HepG2 (cell line): ENCODE measurements around the gene NANOGP8. TPM values are rescaled to one million over a fixed set of nuclear protein-coding genes. Genes with fewer than 3 reads are reported as not detected.

ENCODE experiments used
- ATAC-seq: fragments of 200-7000 bp; cut with Tn5 transposase; 3 replicates; pipeline ENCODE4 v1.9.1; 2020; ENCODE audit warnings: mild to moderate bottlenecking, moderate library complexity
- BruUV-seq: library from RNA; stranded (reverse); fragments of 400-500 nt; replicated peaks from 2 replicates; lab custom pipeline; 2021; lab: Mats Ljungman, UMichigan
- CTCF ChIA-PET: fragments of 300-600 bp; formaldehyde crosslinking; extraction: SDS; loops from one replicate; lab custom pipeline; 2021; ENCODE audit warnings: low total read pairs, inconsistent platforms, low intra/inter-chr PET ratio; lab: Yijun Ruan, JAX
- POLR2A ChIA-PET: fragments of 350-600 bp; sonication (Branson Sonifier 250); formaldehyde crosslinking; loops from one replicate; lab custom pipeline; 2020; ENCODE audit warnings: antibody characterized with exemption, inconsistent platforms; lab: Yijun Ruan, JAX
- DNase-seq: peaks from one replicate; pipeline ENCODE4 v3.0.0-alpha.2; 2015; ENCODE audit warnings: low spot score
- FAIRE-seq: peaks from 3 replicates; lab custom pipeline; 2011; peaks lifted over from hg19 to GRCh38; lab: Jason Lieb, UNC
- H2AFZ ChIP-seq: one replicate; pipeline ENCODE4 v1.6.1; 2011; ENCODE audit warnings: low read length, inconsistent platforms
- H3K27ac ChIP-seq: fragments of 300-600 bp; 3 replicates; pipeline ENCODE4 v1.8.0; 2011; ENCODE audit warnings: mixed run types, mild to moderate bottlenecking, mixed read lengths, low read length, inconsistent platforms; ENCODE audit not compliant: insufficient read depth; ENCODE audit errors: extremely low read length
- H3K27me3 ChIP-seq, 2 experiments: fragments of 200-600 bp in 1 of 2; 2 replicates in 1 of 2; 3 replicates in 1 of 2; pipeline versions ENCODE4 v1.6.0 to v1.8.0; 2011; ENCODE audit warnings: low read length in 2 of 2, mild to moderate bottlenecking in 2 of 2, moderate library complexity in 2 of 2, inconsistent platforms in 1 of 2; ENCODE audit not compliant: insufficient read depth in 2 of 2, control insufficient read depth in 1 of 2
- H3K36me3 ChIP-seq, 2 experiments: fragments of 200-600 bp in 1 of 2; replicated peaks in 1 of 2; 2 replicates in 1 of 2; 3 replicates in 1 of 2; pipeline versions ENCODE4 v1.5.1 to v1.8.0; 2011; ENCODE audit warnings: low read length in 2 of 2, inconsistent platforms in 1 of 2; ENCODE audit not compliant: insufficient read depth in 2 of 2, control insufficient read depth in 1 of 2
- H3K4me1 ChIP-seq: 2 replicates; pipeline ENCODE4 v1.5.1; 2012; ENCODE audit warnings: low read length, inconsistent platforms; ENCODE audit not compliant: insufficient read depth
- H3K4me2 ChIP-seq: 2 replicates; pipeline ENCODE4 v1.6.0; 2011; ENCODE audit warnings: low read depth, low read length, inconsistent platforms
- H3K4me3 ChIP-seq, 3 experiments: fragments of 200-600 bp in 1 of 3; sonication (generic), shearing (Covaris generic) in 1 of 3; replicated peaks in 1 of 3; 2 replicates each; pipeline ENCODE4 v1.5.1; 2011 to 2016; ENCODE audit warnings: low read length in 3 of 3, inconsistent platforms in 2 of 3, low read depth in 2 of 3, mild to moderate bottlenecking in 2 of 3, control low read depth in 1 of 3, mixed read lengths in 1 of 3; ENCODE audit not compliant: insufficient read depth in 1 of 3
- H3K79me2 ChIP-seq: one replicate; pipeline ENCODE4 v1.6.1; 2011; ENCODE audit warnings: low read length, inconsistent platforms; ENCODE audit not compliant: insufficient read depth
- H3K9ac ChIP-seq: 2 replicates; pipeline ENCODE4 v1.6.0; 2011; ENCODE audit warnings: mild to moderate bottlenecking, low read depth, low read length, inconsistent platforms; ENCODE audit not compliant: insufficient read depth
- H3K9me3 ChIP-seq: 2 replicates; pipeline ENCODE4 v1.5.1; 2012; ENCODE audit warnings: mild to moderate bottlenecking, low read length
- H4K20me1 ChIP-seq: 2 replicates; pipeline ENCODE4 v1.6.0; 2011; ENCODE audit warnings: inconsistent platforms, mild to moderate bottlenecking, low read length, moderate library complexity; ENCODE audit not compliant: insufficient read depth
- AHR ChIP-seq: IDR thresholded peaks from 2 replicates; pipeline ENCODE4 v1.6.1; 2018; ENCODE audit warnings: missing genetic modification reagents, missing compliant biosample characterization
- HOXA7 ChIP-seq: sonication (generic); formaldehyde crosslinking; IDR thresholded peaks from 2 replicates; pipeline ENCODE4 v1.8.1; 2022; ENCODE audit warnings: mild to moderate bottlenecking, missing genetic modification reagents, moderate library complexity
- IRX3 ChIP-seq: sonication (generic); formaldehyde crosslinking; IDR thresholded peaks from 2 replicates; pipeline ENCODE4 v1.8.1; 2023; ENCODE audit warnings: mild to moderate bottlenecking, low read depth, missing genetic modification reagents, borderline replicate concordance
- SATB2 ChIP-seq: sonication (generic); formaldehyde crosslinking; IDR thresholded peaks from 2 replicates; pipeline ENCODE4 v1.5.0; 2020; ENCODE audit warnings: missing genetic modification reagents
- SIN3A ChIP-seq: IDR thresholded peaks from 2 replicates; pipeline ENCODE4 v1.6.1; 2011; ENCODE audit warnings: low read depth, mild to moderate bottlenecking, control low read depth, low read length, borderline replicate concordance
- ZNF224 ChIP-seq: sonication (generic); formaldehyde crosslinking; IDR thresholded peaks from 2 replicates; pipeline ENCODE4 v1.5.0; 2020; ENCODE audit warnings: mild to moderate bottlenecking, missing genetic modification reagents
- ZNF558 ChIP-seq: sonication (generic); formaldehyde crosslinking; IDR thresholded peaks from 2 replicates; pipeline ENCODE4 v1.9.0; 2022; ENCODE audit warnings: mild to moderate bottlenecking, missing genetic modification reagents, borderline replicate concordance
- ZNF776 ChIP-seq: sonication (generic); formaldehyde crosslinking; IDR thresholded peaks from 2 replicates; pipeline ENCODE4 v1.4.0; 2020; ENCODE audit warnings: mild to moderate bottlenecking, missing genetic modification reagents
- ZSCAN31 ChIP-seq: sonication (generic); formaldehyde crosslinking; IDR thresholded peaks from 2 replicates; pipeline ENCODE4 v1.5.0; 2020; ENCODE audit warnings: low read depth, mild to moderate bottlenecking, missing genetic modification reagents
- ZZZ3 ChIP-seq: sonication (generic); formaldehyde crosslinking; IDR thresholded peaks from 2 replicates; pipeline ENCODE4 v1.4.0; 2020; ENCODE audit warnings: missing genetic modification reagents, mild to moderate bottlenecking, borderline replicate concordance
- WGBS: methylation state at CpG from one replicate; pipeline ENCODE4 v1.1.6; 2017; ENCODE audit warnings: low lambda C conversion rate; 5-methylcytosine and 5-hydroxymethylcytosine counted together
- in situ Hi-C: cut with HindIII; loops from 2 replicates; pipeline ENCODE4 v1.10.0; 2017; ENCODE audit warnings: low pct_unique_long_range_greater_than_20kb; ENCODE audit not compliant: extremely low pct_ligation_motif_present
- intact Hi-C: fragments of 100-400 bp; cut with micrococcal nuclease; formaldehyde crosslinking; loops from one replicate; pipeline ENCODE4 v1.10.0; 2022; ENCODE audit not compliant: unreplicated experiment
- polyA plus RNA-seq, 8 experiments: library from polyadenylated mRNA; depleted of rRNA in 3 of 8; stranded (reverse) in 7 of 8; unstranded in 1 of 8; fragments of >200 nt; fragmentation: Illumina TruSeq in 4 of 8; extraction: Trizol in 4 of 8; gene quantifications; 2 replicates each; pipeline versions ENCODE4 v1.2.1 to v1.2.3, GENCODE V29; 2011 to 2016; ENCODE audit warnings: low read depth in 4 of 8, missing spikeins in 1 of 8, mixed read lengths in 1 of 8; ENCODE audit not compliant: insufficient read depth in 1 of 8
- total RNA-seq, 5 experiments: library from RNA; depleted of rRNA; stranded (reverse); fragments of >200 nt; fragmentation: Illumina TruSeq; extraction: Trizol; gene quantifications; 2 replicates each; pipeline ENCODE4 v1.2.3, GENCODE V29; 2016; ENCODE audit warnings: low read depth in 1 of 5
- TF ChIP-seq, protein P1 (sequence below): sonication (generic); formaldehyde crosslinking; IDR thresholded peaks from 2 replicates; pipeline ENCODE4 v1.4.0; 2020; ENCODE audit warnings: mild to moderate bottlenecking, missing genetic modification reagents
- TF ChIP-seq, protein P2 (sequence below): sonication (generic); formaldehyde crosslinking; IDR thresholded peaks from 2 replicates; pipeline ENCODE4 v1.5.0; 2020; ENCODE audit warnings: missing genetic modification reagents, mild to moderate bottlenecking, borderline replicate concordance

The NANOGP8 gene
- total and polyA plus RNA-seq, 2 of the 13 experiments (the other 11 are each of a cell fraction or from before 2014, with no cell fraction given) = 0.27 TPM; not detected in 1

DNA sequence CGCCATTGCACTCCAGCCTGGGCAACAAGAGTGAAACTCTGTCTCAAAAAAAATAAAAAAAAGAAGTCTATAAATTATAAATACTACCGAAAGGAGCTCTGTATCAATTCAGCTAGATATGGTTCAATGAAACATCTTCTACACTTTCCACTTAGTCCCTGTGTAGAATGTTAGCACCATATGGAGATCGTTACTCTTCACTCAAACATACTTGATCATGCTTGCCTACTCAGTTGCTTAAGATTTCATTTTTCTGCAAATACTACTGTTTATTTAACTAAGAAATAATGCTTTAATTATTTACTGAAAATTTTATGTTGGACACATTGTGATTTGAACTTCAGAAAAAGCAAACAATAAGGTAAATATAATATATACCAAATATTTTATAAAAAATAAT is 17.1 kb upstream of the NANOGP8 start:
- Histone ChIP-seq H3K9ac (no peak overlapping the region), H4K20me1 (no peaks in the 10 kb centered on the region), H3K27ac (no peak overlapping the region), H3K36me3 (no peaks in the 10 kb centered on the region), H3K4me1 (0 out of 2 replicates have a peak, but pooled peaks cover 5% of the 10 kb centered on the region), H3K4me3 (no peak overlapping the region), H3K27me3 (no peaks in the 10 kb centered on the region), H2AFZ (no peak overlapping the region), H3K9me3 (no peaks in the 10 kb centered on the region), H3K4me2 (no peak overlapping the region), H3K79me2 (no peaks in the 10 kb centered on the region)
- POLR2A ChIA-PET = no interaction called here
- intact Hi-C loops (no loop called here), in situ Hi-C loops (no loop called here)
- FAIRE-seq = no peak
- ATAC-seq = no peak
- WGBS = 97% methylated on average over 3 of the region's 3 CpGs
- no peak for DNase-seq
- CTCF ChIA-PET = no interaction called here
- TF ChIP-seq IRX3 (CRISPR knock-in tag) = no peak
- TF ChIP-seq ZZZ3 (CRISPR knock-in tag) = no peak
- TF ChIP-seq SIN3A = no peak
- no peak for TF ChIP-seq AHR (CRISPR knock-in tag)
- TF ChIP-seq, protein P1, sequence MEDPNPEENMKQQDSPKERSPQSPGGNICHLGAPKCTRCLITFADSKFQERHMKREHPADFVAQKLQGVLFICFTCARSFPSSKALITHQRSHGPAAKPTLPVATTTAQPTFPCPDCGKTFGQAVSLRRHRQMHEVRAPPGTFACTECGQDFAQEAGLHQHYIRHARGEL (CRISPR knock-in tag) = no peak
- no peak for TF ChIP-seq ZNF558
- no peak for TF ChIP-seq ZNF776 (CRISPR knock-in tag)
- no peak for TF ChIP-seq ZNF224
- no peak for TF ChIP-seq HOXA7
- TF ChIP-seq, protein P2, sequence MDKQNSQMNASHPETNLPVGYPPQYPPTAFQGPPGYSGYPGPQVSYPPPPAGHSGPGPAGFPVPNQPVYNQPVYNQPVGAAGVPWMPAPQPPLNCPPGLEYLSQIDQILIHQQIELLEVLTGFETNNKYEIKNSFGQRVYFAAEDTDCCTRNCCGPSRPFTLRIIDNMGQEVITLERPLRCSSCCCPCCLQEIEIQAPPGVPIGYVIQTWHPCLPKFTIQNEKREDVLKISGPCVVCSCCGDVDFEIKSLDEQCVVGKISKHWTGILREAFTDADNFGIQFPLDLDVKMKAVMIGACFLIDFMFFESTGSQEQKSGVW = no peak
- TF ChIP-seq ZSCAN31 (CRISPR knock-in tag) = no peak
- TF ChIP-seq SATB2 = no peak
- no TSS peak for BruUV-seq
